IgD-negative memory B cell (primary cell): ENCODE results near the gene COX5A. TPM values are rescaled to one million over a fixed set of nuclear protein-coding genes. Genes with fewer than 3 reads are reported as not detected.

Source experiments
- H3K27ac Mint-ChIP-seq, 3 donors: one replicate each; pipeline ENCODE4 v1.8.0; 2020 to 2022; ENCODE audit warnings: mild to moderate bottlenecking in 3 of 3, mixed read lengths in 3 of 3, moderate library complexity in 1 of 3
- H3K27me3 Mint-ChIP-seq: one replicate; pipeline ENCODE4 v1.8.0; 2021; ENCODE audit warnings: mixed read lengths
- H3K36me3 Mint-ChIP-seq: one replicate; pipeline ENCODE4 v1.8.0; 2020; ENCODE audit warnings: mild to moderate bottlenecking, mixed read lengths
- H3K4me1 Mint-ChIP-seq, 3 donors: one replicate each; pipeline ENCODE4 v1.8.0; 2020 to 2022; ENCODE audit warnings: mixed read lengths in 3 of 3, mild to moderate bottlenecking in 1 of 3
- H3K4me3 Mint-ChIP-seq, 4 donors: one replicate each; pipeline ENCODE4 v1.8.0; 2020 to 2022; ENCODE audit warnings: mild to moderate bottlenecking in 4 of 4, mixed read lengths in 4 of 4, moderate library complexity in 3 of 4
- H3K9me3 Mint-ChIP-seq, 3 donors: one replicate each; pipeline ENCODE4 v1.8.0; 2020 to 2021; ENCODE audit warnings: mixed read lengths in 3 of 3, mild to moderate bottlenecking in 1 of 3
- polyA plus RNA-seq: library from polyadenylated mRNA; unstranded; fragments of 300-500 nt; fragmentation: Illumina TruSeq; gene quantifications from one replicate; pipeline ENCODE4 v1.2.3, GENCODE V29; 2021

Gene COX5A
- polyA plus RNA-seq: 325 TPM

DNA sequence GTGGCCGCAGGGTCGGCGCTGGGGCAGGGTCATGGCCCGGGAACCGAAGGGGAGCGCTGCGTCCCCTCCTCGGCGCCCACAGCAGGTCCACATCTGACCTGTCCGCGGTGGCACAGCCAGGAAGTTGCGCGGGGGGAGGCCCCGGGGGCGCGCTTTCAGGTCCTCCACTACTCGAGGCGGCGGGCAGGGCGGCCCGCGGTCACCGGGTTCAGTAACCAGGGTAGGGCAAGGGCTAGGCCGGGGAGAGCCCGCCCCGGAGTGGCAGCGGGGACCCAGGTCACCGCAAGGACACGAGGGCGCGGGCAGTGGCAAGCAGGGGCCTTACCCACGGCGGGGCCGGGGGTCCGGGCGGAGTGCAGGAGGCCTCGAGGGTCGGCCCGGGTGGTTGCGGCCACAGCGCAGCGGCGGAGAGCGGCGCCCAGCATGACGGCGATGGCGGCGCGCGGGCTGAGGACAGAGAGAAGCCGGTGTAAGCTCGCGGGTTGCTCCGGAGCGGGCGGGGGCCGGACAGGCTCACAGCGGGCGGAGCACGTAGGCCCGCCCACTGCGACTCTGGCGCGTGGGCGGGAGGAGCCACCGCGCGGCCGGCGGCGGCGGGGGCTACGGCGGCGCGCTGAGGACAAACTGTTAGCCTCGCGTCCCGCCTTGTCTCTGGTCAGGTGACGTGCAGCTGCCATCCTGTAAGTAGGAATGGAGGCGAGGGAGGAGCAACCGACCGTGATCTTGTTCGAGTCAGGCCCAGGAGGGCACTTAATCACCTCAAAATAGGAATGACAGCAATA, at the start of gene COX5A:
Gene COX5A, minus strand, starts transcription at position 484 of the 782 bp plus-strand sequence. Its CDS starts 59 bp downstream, at position 425.
- Mint-ChIP-seq H3K36me3 (no peaks in the 10 kb centered on the region), H3K27ac (peak within 1 kb of the TSS; percentile 90 to 96 (median 94)), H3K27me3 (no peaks in the 10 kb centered on the region), H3K4me3 (peak within 1 kb of the TSS; percentile 89 to 99 (median 98)), H3K9me3 (no peaks in the 10 kb centered on the region), H3K4me1 (peaks cover 18 to 22% (median 20%) of the 10 kb centered on the region in 3 donors)

GRCh38 chr15:74983725-74984231, 45.9 kb upstream of the COX5A start:
- H3K36me3 Mint-ChIP-seq: no peaks in the 10 kb centered on the region
- peaks cover 26% of the 10 kb centered on the region for H3K27me3 Mint-ChIP-seq
- no peaks in the 10 kb centered on the region for H3K9me3 Mint-ChIP-seq
- no peak overlapping the region for H3K27ac Mint-ChIP-seq
- no peak overlapping the region for H3K4me3 Mint-ChIP-seq
- peaks cover 0 to 4% (median 0%) of the 10 kb centered on the region in 3 donors for H3K4me1 Mint-ChIP-seq

DNA sequence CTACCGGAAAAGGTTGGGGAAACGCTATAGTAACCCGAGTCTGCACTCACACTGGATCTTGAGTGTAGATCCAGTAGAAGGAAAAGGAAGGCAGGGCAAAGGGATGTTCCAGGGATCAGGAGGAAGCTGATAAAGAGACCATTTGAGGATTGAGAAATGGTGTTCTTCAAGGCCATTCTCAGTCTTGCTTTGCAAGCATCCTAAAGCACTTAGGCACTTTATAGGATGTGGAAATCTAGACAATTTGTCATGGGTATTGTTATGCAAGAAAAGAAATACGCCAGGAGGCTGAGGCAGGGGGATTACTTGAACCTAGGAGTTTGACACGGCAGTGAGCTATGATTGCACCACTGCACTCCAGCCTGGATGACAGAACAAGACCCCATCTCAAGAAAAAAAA, 44.3 kb upstream of the COX5A start:
- Mint-ChIP-seq H3K27ac (no peak overlapping the region), H3K4me1 (peaks cover 0 to 4% (median 0%) of the 10 kb centered on the region in 3 donors), H3K36me3 (no peaks in the 10 kb centered on the region), H3K4me3 (no peak overlapping the region), H3K9me3 (no peaks in the 10 kb centered on the region), H3K27me3 (peaks cover 28% of the 10 kb centered on the region)

DNA sequence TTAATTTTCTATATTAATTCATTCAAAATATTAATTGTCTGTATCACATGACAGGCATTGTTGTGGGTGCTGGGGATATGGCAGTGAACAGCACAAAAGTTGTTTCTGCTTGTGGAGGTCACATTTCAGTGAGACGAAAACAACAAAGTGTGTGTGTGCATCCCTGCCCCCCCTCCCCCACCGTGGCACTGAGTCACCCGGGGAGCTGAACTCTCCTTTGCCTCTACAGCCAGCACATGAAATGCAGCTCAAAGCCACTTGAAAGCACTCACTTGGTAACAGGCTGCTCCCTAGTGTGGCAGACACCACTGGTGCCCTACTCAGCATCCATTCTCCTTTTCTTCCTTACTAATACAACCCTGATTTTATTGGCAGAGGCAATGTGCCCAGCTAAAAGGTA, 40.6 kb upstream of the COX5A start:
- Mint-ChIP-seq H3K4me1 (no peaks in the 10 kb centered on the region), H3K36me3 (no peaks in the 10 kb centered on the region), H3K27me3 (peaks cover 18% of the 10 kb centered on the region), H3K4me3 (no peak overlapping the region), H3K9me3 (no peaks in the 10 kb centered on the region), H3K27ac (no peak overlapping the region)

DNA sequence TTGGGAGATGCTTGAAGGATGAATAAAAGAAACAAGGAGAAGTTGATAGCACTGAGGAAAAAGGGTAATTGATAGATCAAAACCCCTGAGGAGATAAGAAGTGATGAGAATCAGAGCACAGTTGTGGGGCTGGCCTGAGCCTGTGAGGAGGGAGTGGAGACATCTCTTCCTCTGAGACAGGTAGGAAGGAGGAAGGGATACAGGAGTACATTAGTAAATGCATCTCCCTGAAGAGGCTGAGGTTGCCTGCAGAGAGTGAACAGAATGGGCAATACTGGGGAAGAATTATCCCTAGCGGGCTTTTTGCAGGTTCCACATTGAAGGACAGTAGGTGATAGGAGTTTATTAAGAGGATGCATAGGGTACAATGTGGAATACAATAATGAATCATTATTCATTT, 40.2 kb upstream of the COX5A start:
- Mint-ChIP-seq H3K4me3 (no peak overlapping the region), H3K4me1 (no peaks in the 10 kb centered on the region), H3K9me3 (no peaks in the 10 kb centered on the region), H3K27me3 (peaks cover 19% of the 10 kb centered on the region), H3K27ac (no peak overlapping the region), H3K36me3 (no peaks in the 10 kb centered on the region)

GRCh38 chr15:74977599-74977998, 39.7 kb upstream of the COX5A start:
- H3K9me3 Mint-ChIP-seq: no peaks in the 10 kb centered on the region
- H3K27me3 Mint-ChIP-seq: peaks cover 23% of the 10 kb centered on the region

DNA sequence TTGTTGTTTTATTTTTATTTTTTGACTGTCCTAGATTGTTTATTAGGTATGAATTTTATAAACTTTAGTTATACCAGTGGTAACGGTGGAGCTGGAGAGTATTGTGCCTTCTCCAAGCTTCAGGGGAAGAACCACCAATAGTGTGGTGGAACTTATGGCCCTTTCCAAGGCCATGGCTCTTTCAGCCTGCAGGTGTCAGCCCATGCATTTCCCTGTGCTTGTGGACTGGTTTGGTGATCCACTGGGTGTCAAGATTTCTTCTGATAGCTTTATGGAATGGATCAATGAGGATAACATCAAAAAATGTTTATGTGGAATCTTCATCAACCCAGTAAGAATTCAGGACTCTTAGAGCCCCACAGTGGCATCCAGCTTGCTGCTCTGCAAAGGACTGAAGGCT, 38.3 kb upstream of the COX5A start:
- H3K4me3 Mint-ChIP-seq: no peak overlapping the region
- no peak overlapping the region for H3K27ac Mint-ChIP-seq
- H3K4me1 Mint-ChIP-seq: no peaks in the 10 kb centered on the region
- H3K9me3 Mint-ChIP-seq: no peaks in the 10 kb centered on the region
- H3K36me3 Mint-ChIP-seq: no peaks in the 10 kb centered on the region
- H3K27me3 Mint-ChIP-seq: peaks cover 26% of the 10 kb centered on the region

More at GRCh38 chr15:74977599-74977998, 39.7 kb upstream of the COX5A start:
- Mint-ChIP-seq H3K27ac (no peak overlapping the region), H3K4me3 (no peak overlapping the region), H3K36me3 (no peaks in the 10 kb centered on the region), H3K4me1 (no peaks in the 10 kb centered on the region)

DNA sequence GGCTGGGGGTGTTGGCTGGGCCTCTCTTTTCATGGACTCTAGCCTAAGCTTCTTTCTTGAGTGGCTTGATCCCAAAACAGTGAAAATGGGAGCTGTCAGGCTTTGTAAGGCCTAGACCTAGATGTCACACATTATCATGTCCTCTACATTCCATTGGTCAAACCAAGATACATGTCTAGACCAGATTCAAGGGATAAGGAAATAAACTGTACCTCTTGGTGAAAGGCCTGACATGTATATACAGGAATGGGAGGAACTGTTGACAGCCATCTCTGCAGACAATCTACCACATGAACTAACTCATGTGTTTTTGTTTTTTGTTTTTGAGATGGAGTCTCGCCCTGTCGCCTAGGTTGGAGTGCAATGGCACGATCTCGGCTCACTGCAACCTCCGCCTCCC, 29.8 kb upstream of the COX5A start:
- H3K27me3 Mint-ChIP-seq: peaks cover 5% of the 10 kb centered on the region
- no peaks in the 10 kb centered on the region for H3K36me3 Mint-ChIP-seq
- H3K9me3 Mint-ChIP-seq: no peaks in the 10 kb centered on the region
- no peak overlapping the region for H3K27ac Mint-ChIP-seq
- H3K4me3 Mint-ChIP-seq: no peak overlapping the region
- H3K4me1 Mint-ChIP-seq: no peaks in the 10 kb centered on the region

DNA sequence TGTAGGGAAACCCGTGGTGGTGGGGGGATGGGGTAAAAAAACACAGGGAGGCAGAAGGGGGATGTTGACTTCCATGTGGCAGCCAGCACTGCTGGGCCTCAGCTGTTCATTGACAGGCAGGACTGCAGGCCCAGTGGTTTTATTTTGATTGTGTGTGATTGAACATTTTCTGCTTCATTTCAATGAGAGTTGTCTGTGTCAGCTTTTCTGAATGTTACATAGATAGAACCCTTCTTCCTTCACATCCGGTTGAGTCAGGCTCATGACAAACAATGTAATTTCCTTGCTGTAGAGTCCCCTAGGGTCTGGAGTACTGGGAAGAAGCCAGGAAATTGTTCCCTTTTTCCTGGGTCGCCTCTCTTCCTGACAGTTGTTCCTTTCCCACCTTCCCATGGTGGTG, 26.9 kb upstream of the COX5A start:
- Mint-ChIP-seq H3K27me3 (peaks cover 4% of the 10 kb centered on the region), H3K4me1 (peaks cover 0 to 2% (median 0%) of the 10 kb centered on the region in 3 donors), H3K9me3 (no peaks in the 10 kb centered on the region), H3K36me3 (no peaks in the 10 kb centered on the region), H3K27ac (no peak overlapping the region), H3K4me3 (no peak overlapping the region)

DNA sequence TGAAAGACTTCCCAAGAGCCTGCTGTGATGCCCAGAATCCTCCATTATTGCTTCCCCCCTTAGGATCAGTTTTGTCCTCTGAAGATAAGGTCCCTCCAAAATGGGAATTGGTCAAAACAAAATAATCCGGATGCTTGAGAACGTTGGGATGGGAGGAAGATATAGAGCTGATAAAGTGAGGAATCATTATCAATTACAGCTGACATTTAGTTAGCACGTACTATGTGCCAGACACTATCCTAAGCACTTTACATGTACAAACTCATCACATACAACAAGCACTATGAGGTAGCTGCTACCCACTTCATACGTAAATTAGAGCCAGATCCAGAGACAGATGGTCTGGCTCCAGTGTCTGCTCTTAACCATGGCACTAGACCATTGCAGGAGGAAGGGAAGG, 25.3 kb upstream of the COX5A start:
- Mint-ChIP-seq H3K27me3 (peaks cover 19% of the 10 kb centered on the region), H3K4me1 (peaks cover 3 to 11% (median 5%) of the 10 kb centered on the region in 3 donors), H3K4me3 (no peak overlapping the region)

DNA sequence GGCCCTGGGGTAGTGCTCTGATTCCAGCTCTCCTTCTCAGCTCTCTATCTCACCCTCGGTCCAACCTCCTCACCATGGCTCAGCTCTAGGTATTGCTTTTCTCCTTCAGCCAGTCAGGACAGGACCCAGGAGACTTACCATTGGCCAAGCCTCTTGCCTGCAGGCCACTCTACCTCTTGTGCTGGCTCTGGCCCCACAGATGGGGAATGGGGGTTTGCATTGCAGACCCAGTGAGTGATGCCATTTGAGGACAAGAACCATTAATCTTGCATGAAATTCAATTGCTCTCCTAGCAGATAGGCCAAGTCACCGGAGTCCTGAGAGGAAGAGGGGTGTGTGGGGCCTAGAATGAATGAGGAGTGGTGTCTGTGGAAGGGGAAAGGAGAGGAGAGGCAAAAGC, 24.8 kb upstream of the COX5A start:
- Mint-ChIP-seq H3K27ac (no peak overlapping the region), H3K9me3 (no peaks in the 10 kb centered on the region), H3K36me3 (peaks cover 1% of the 10 kb centered on the region), H3K4me3 (no peak overlapping the region), H3K4me1 (peaks cover 5 to 12% (median 5%) of the 10 kb centered on the region in 3 donors), H3K27me3 (peaks cover 23% of the 10 kb centered on the region)

More for the DNA sequence above, 25.3 kb upstream of the COX5A start:
- H3K9me3 Mint-ChIP-seq: no peaks in the 10 kb centered on the region
- H3K36me3 Mint-ChIP-seq: no peaks in the 10 kb centered on the region
- no peak overlapping the region for H3K27ac Mint-ChIP-seq

DNA sequence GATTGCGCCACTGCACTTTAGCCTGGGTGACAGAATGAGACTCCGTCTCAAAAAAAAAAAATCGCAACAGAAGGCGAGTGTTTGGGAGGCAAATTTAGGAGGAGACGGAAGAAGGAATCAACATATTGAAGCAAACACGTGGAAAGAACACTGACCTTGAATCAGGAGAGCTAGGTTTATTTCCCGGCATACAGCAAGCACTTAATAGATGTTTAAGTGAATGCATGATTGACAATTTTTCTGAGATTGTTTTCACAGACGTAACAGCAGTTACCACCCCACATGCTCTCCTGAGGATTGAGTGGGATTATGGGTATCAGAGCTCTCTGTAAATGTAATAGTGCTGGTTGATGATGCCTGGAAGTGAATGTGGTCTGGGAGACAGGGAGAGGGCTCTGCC, 24.3 kb upstream of the COX5A start:
- Mint-ChIP-seq H3K27me3 (peaks cover 28% of the 10 kb centered on the region), H3K4me1 (peaks cover 5 to 12% (median 9%) of the 10 kb centered on the region in 3 donors), H3K36me3 (peaks cover 1% of the 10 kb centered on the region), H3K9me3 (no peaks in the 10 kb centered on the region), H3K27ac (no peak overlapping the region), H3K4me3 (no peak overlapping the region)

- H3K4me1 Mint-ChIP-seq: peaks cover 5 to 12% (median 9%) of the 10 kb centered on the region in 3 donors
- H3K9me3 Mint-ChIP-seq: no peaks in the 10 kb centered on the region
- peaks cover 1% of the 10 kb centered on the region for H3K36me3 Mint-ChIP-seq
- H3K27ac Mint-ChIP-seq: peak overlapping the region in 1 of 3 donors; percentile 71
- H3K27me3 Mint-ChIP-seq: peaks cover 28% of the 10 kb centered on the region
- H3K4me3 Mint-ChIP-seq: no peak overlapping the region
Measured at GRCh38 chr15:74961616-74962015, 23.7 kb upstream of the COX5A start.

- no peak overlapping the region for H3K4me3 Mint-ChIP-seq
- H3K9me3 Mint-ChIP-seq: no peaks in the 10 kb centered on the region
- H3K36me3 Mint-ChIP-seq: peaks cover 1% of the 10 kb centered on the region
- H3K4me1 Mint-ChIP-seq: peaks cover 5 to 12% (median 9%) of the 10 kb centered on the region in 3 donors
- no peak overlapping the region for H3K27ac Mint-ChIP-seq
- peaks cover 28% of the 10 kb centered on the region for H3K27me3 Mint-ChIP-seq
Measured at GRCh38 chr15:74960995-74961588, 23.2 kb upstream of the COX5A start.

- Mint-ChIP-seq H3K36me3 (peaks cover 1% of the 10 kb centered on the region), H3K4me1 (peaks cover 5 to 12% (median 9%) of the 10 kb centered on the region in 3 donors), H3K27ac (no peak overlapping the region), H3K9me3 (no peaks in the 10 kb centered on the region), H3K27me3 (peaks cover 28% of the 10 kb centered on the region), H3K4me3 (no peak overlapping the region)
Measured at GRCh38 chr15:74960286-74960685, 22.4 kb upstream of the COX5A start.
